ENCODE data around the gene ZKSCAN8. TPM values are rescaled to one million over a fixed set of nuclear protein-coding genes. Genes with fewer than 3 reads are reported as not detected.

ZKSCAN8 gene
- total RNA-seq, 3 donors from 2014 or later (not counting 1 experiment from before 2014, with no cell fraction given) = 38.0 to 42.5 (median 39.2) TPM

DNA sequence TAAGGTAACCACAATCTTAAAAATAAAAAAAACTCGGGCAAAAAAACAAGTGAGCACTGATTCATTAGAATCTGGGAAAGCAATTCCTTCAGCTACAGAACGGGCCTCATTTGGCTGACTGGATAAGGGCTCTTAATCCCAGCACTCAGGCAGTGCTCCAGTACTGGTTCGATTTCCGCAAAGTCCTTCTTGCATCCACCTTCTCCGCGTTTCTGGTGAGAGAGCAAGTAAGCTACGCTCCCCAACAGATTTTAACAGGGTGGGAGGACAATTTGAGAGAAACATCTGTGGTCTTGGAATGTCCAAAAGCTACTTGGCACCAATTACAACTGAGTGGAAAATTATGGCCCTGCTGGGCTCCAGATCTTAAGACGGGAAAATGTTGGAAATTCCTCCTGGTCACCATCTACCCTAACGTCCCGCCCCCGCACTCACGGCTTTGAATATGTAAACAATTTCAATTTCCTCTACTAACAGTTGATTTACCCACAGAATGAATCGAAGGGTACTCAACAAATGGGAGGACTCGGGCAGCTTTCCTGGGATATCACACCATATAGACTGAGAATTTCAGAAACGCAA lies 65.3 kb downstream of the ZKSCAN8 start:
- no peak overlapping the region for H3K27ac ChIP-seq (ENCODE audit: low read length)
- peaks cover 68% of the 10 kb centered on the region for H3K27me3 ChIP-seq (ENCODE audit: control insufficient read depth, insufficient read depth, low read length)
- 15% methylated on average over 15 of the region's 15 CpGs for WGBS (ENCODE audit: insufficient coverage)
- peaks cover 17% of the 10 kb centered on the region for H3K4me1 ChIP-seq (ENCODE audit: control insufficient read depth, insufficient read depth, low read length)
- Mint-ChIP-seq H3K36me3 (no peaks in the 10 kb centered on the region), H3K27ac (no peak overlapping the region), H3K27me3 (ENCODE audit: low read depth in 2 of 2) (peaks cover 59 to 81% of the 10 kb centered on the region in 2 donors), H3K4me1 (peaks cover 16 to 17% of the 10 kb centered on the region in 2 donors), H3K4me3 (no peak overlapping the region), H3K9me3 (peaks cover 0 to 6% of the 10 kb centered on the region in 2 donors)
- no peak for TF ChIP-seq CTCF (IDR thresholded peaks at IDR 0.05)
- DNase-seq (no peak), ATAC-seq (no peak)
- H3K9me3 ChIP-seq (ENCODE audit: control insufficient read depth, insufficient read depth, low read length) = peaks cover 10% of the 10 kb centered on the region
- H3K36me3 ChIP-seq (ENCODE audit: control insufficient read depth, insufficient read depth, low read length) = no peaks in the 10 kb centered on the region
- H3K4me3 ChIP-seq (ENCODE audit: low read length) = no peak overlapping the region
- intact Hi-C loops (cut with micrococcal nuclease) = no loop called here

DNA sequence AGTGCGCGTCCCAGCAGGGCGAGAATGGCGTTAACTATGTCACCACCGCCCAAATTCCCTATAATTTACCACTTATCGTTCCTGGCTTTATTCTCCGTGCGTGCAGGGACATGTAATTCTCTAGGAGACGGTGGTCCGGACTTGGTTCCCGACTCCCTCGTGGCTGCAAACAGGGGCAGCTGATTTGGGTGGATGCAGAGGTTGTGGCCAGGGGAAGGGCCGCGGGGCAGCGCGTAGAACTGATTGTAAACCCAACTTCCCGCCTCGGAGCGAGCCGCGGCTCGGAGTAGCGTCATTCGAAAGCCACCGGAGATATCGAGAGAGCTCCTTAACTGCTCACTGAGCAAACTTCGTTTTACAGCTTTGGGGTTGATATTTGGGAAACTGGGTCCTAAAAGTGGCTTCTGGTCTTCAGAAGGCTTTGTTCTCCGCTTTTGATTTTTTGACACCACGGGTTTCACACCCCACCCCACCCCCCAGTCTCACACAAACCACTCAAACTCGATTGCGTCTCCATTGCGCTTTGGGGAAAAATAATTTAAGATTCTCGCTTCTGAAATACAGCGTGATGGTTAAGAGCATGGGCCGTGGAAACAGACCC lies 65.9 kb downstream of the ZKSCAN8 start:
- ATAC-seq (peak in 1 of 3 donors; percentile 52), DNase-seq (peak in 1 of 2 donors; percentile 46)
- intact Hi-C loops (cut with micrococcal nuclease) = no loop called here
- Histone ChIP-seq H3K9me3 (ENCODE audit: control insufficient read depth, insufficient read depth, low read length) (peaks cover 10% of the 10 kb centered on the region), H3K27me3 (ENCODE audit: control insufficient read depth, insufficient read depth, low read length) (peaks cover 74% of the 10 kb centered on the region), H3K36me3 (ENCODE audit: control insufficient read depth, insufficient read depth, low read length) (no peaks in the 10 kb centered on the region), H3K4me3 (ENCODE audit: low read length) (no peak overlapping the region), H3K27ac (ENCODE audit: low read length) (no peak overlapping the region), H3K4me1 (ENCODE audit: control insufficient read depth, insufficient read depth, low read length) (peaks cover 23% of the 10 kb centered on the region)
- 2% methylated on average over 35 of the region's 35 CpGs for WGBS (ENCODE audit: insufficient coverage)
- H3K4me3 Mint-ChIP-seq = no peak overlapping the region
- peaks cover 22 to 23% of the 10 kb centered on the region in 2 donors for H3K4me1 Mint-ChIP-seq
- no peak for TF ChIP-seq CTCF (IDR thresholded peaks at IDR 0.05)
- H3K9me3 Mint-ChIP-seq = peaks cover 0 to 6% of the 10 kb centered on the region in 2 donors
- peaks cover 65 to 81% of the 10 kb centered on the region in 2 donors for H3K27me3 Mint-ChIP-seq (ENCODE audit: low read depth in 2 of 2)
- H3K27ac Mint-ChIP-seq = no peak overlapping the region
- no peaks in the 10 kb centered on the region for H3K36me3 Mint-ChIP-seq

GRCh38 chr6:28208111-28208659 lies 66.5 kb downstream of the ZKSCAN8 start:
- Histone ChIP-seq H3K4me1 (ENCODE audit: control insufficient read depth, insufficient read depth, low read length) (peaks cover 27% of the 10 kb centered on the region), H3K27ac (ENCODE audit: low read length) (no peak overlapping the region), H3K36me3 (ENCODE audit: control insufficient read depth, insufficient read depth, low read length) (no peaks in the 10 kb centered on the region), H3K9me3 (ENCODE audit: control insufficient read depth, insufficient read depth, low read length) (peaks cover 8% of the 10 kb centered on the region), H3K4me3 (ENCODE audit: low read length) (no peak overlapping the region), H3K27me3 (ENCODE audit: control insufficient read depth, insufficient read depth, low read length) (peaks cover 80% of the 10 kb centered on the region)
- Mint-ChIP-seq H3K4me1 (peaks cover 23 to 27% of the 10 kb centered on the region in 2 donors), H3K27me3 (ENCODE audit: low read depth in 2 of 2) (peaks cover 69 to 85% of the 10 kb centered on the region in 2 donors), H3K36me3 (no peaks in the 10 kb centered on the region), H3K27ac (no peak overlapping the region), H3K9me3 (peaks cover 0 to 6% of the 10 kb centered on the region in 2 donors), H3K4me3 (no peak overlapping the region)
- ATAC-seq (no peak), DNase-seq (no peak)
- intact Hi-C loops (cut with micrococcal nuclease) = no loop called here
- 7% methylated on average over 20 of the region's 23 CpGs for WGBS (ENCODE audit: insufficient coverage)
- TF ChIP-seq CTCF (IDR thresholded peaks at IDR 0.05) = no peak

Other genes starting within 250 kb of the ZKSCAN8 start
- gene OR2B2, start 229.5 kb upstream of the ZKSCAN8 start, total RNA-seq = not detected
- not detected for gene OR2B6, start 184.6 kb upstream of the ZKSCAN8 start, total RNA-seq
- 1 to 10 TPM in 1 of 3 donors, under 1 TPM in 2; 0.61 to 2.2 (median 0.85) TPM for gene ZNF165, start 61.3 kb upstream of the ZKSCAN8 start, total RNA-seq
- gene ZSCAN16, start 17.3 kb upstream of the ZKSCAN8 start, total RNA-seq = 1 to 10 TPM; 7.7 to 9.1 (median 7.8) TPM
- gene ZSCAN9, start 83.4 kb downstream of the ZKSCAN8 start, total RNA-seq = 10 to 100 TPM; 17.7 to 20.0 (median 18.7) TPM
- 1 to 10 TPM; 1.6 to 4.2 (median 2.9) TPM for gene ZKSCAN4, start 110.4 kb downstream of the ZKSCAN8 start, total RNA-seq
- gene NKAPL, start 117.4 kb downstream of the ZKSCAN8 start, total RNA-seq = under 1 TPM in 2 of 3 donors, not detected in 1; 0.31 to 0.36 TPM
- 10 to 100 TPM; 13.7 to 24.4 (median 15.4) TPM for gene ZSCAN26, start 125.3 kb downstream of the ZKSCAN8 start, total RNA-seq
- 1 to 10 TPM; 1.1 to 1.5 (median 1.1) TPM for gene PGBD1, start 139.7 kb downstream of the ZKSCAN8 start, total RNA-seq
- gene ZSCAN31, start 194.3 kb downstream of the ZKSCAN8 start, total RNA-seq = 1 to 10 TPM in 1 of 3 donors, under 1 TPM in 2; 0.65 to 2.2 (median 0.72) TPM
- 1 to 10 TPM; 3.1 to 6.0 (median 4.7) TPM for gene ZKSCAN3, start 208.1 kb downstream of the ZKSCAN8 start, total RNA-seq